Stimulated activated CD8-positive, alpha-beta memory T cell treated with anti-CD3 and anti-CD28 coated beads, Interleukin-7, amount 100 ng/mL, for 48 hours (primary cell): ENCODE measurements around the gene GARIN5A.
A peak's percentile ranks its signal among the peaks of the same experiment; 100 is the strongest.

Experiments used
- DNase-seq, 2 donors: peaks; one replicate each; pipeline ENCODE4 v3.0.0-alpha.2; 2020; ENCODE audit warnings: low read depth in 1 of 2; ENCODE audit errors: extremely low read depth in 1 of 2

GARIN5A gene

GRCh38 chr19:50476224-50476906 lies at the start of gene GARIN5A, which contains the start of gene EMC10:
Gene GARIN5A, minus strand, starts transcription at chr19:50476848. Its CDS starts 460 bp downstream, at chr19:50476388.
Gene EMC10, plus strand, starts transcription at chr19:50476507. Its CDS starts 38 bp downstream, at chr19:50476545.
- DNase-seq = peak; percentile 88 to 94

- no peak for DNase-seq
Observed at GRCh38 chr19:50522881-50523280, 46.2 kb upstream of the GARIN5A start.

GRCh38 chr19:50520822-50521465 lies 44.3 kb upstream of the GARIN5A start:
- DNase-seq = no peak

- no peak for DNase-seq
Observed at GRCh38 chr19:50519006-50519575, 42.4 kb upstream of the GARIN5A start.

- DNase-seq = no peak
Observed at GRCh38 chr19:50518091-50519005, 41.7 kb upstream of the GARIN5A start.

- no peak for DNase-seq
Observed at GRCh38 chr19:50517704-50518075, 41.0 kb upstream of the GARIN5A start.

- DNase-seq = no peak
Observed at GRCh38 chr19:50516964-50517703, 40.5 kb upstream of the GARIN5A start.

GRCh38 chr19:50516456-50516855 lies 39.8 kb upstream of the GARIN5A start:
- no peak for DNase-seq

GRCh38 chr19:50515168-50515561 lies 38.5 kb upstream of the GARIN5A start:
- DNase-seq = no peak

- no peak for DNase-seq
Observed at GRCh38 chr19:50514346-50515167, 37.9 kb upstream of the GARIN5A start.

GRCh38 chr19:50513746-50514345 lies 37.2 kb upstream of the GARIN5A start, which contains the start of gene ASPDH:
Gene ASPDH, minus strand, starts transcription at chr19:50513913. Its CDS starts 90 bp downstream, at chr19:50513823.
- DNase-seq = no peak

- DNase-seq = no peak
Observed at GRCh38 chr19:50512999-50513745, 36.5 kb upstream of the GARIN5A start.

- no peak for DNase-seq
Observed at GRCh38 chr19:50512112-50512998, 35.7 kb upstream of the GARIN5A start.

GRCh38 chr19:50511069-50511822 lies 34.6 kb upstream of the GARIN5A start, which contains the start of gene JOSD2:
Gene JOSD2, minus strand, starts transcription at chr19:50511191. Its CDS starts 760 bp downstream, at chr19:50510431.
- peak; percentile 92 to 98 for DNase-seq

GRCh38 chr19:50510700-50511068 lies 34.0 kb upstream of the GARIN5A start:
- DNase-seq = no peak

- DNase-seq = no peak
Observed at GRCh38 chr19:50510121-50510670, 33.5 kb upstream of the GARIN5A start.
